OCI-LY3 (cell line): Measurements from ENCODE around the gene MEF2C.

Experiments
- CTCF ChIP-seq: fragments of 200-600, 300-600 bp; sonication (generic); IDR thresholded peaks from 2 replicates; pipeline ENCODE4 v1.5.1; 2014; ENCODE audit warnings: antibody characterized with exemption, low read length, low read depth
- EZH2phosphoT487 ChIP-seq: fragments of 200-600 bp; shearing (Covaris generic); IDR thresholded peaks from 2 replicates; pipeline ENCODE4 v1.6.1; 2018; ENCODE audit warnings: antibody characterized with exemption, mixed run types, low read depth

- TF ChIP-seq CTCF, result no peak
- no peak for TF ChIP-seq EZH2phosphoT487
Measured at GRCh38 chr5:88813244-88813643, 69.7 kb downstream of the MEF2C start.
